KG1 (cell line): ENCODE results near the gene TMEM141.
"Not testable (repeated sequence)": the region's sequence is repeated elsewhere in the genome, so short reads cannot be mapped to it uniquely, and the experiment has no call there.

Source experiments
- DNase-seq: peaks from one replicate; lab custom pipeline; 2025; lab: John Stamatoyannopoulos, UW

TMEM141 gene

DNA sequence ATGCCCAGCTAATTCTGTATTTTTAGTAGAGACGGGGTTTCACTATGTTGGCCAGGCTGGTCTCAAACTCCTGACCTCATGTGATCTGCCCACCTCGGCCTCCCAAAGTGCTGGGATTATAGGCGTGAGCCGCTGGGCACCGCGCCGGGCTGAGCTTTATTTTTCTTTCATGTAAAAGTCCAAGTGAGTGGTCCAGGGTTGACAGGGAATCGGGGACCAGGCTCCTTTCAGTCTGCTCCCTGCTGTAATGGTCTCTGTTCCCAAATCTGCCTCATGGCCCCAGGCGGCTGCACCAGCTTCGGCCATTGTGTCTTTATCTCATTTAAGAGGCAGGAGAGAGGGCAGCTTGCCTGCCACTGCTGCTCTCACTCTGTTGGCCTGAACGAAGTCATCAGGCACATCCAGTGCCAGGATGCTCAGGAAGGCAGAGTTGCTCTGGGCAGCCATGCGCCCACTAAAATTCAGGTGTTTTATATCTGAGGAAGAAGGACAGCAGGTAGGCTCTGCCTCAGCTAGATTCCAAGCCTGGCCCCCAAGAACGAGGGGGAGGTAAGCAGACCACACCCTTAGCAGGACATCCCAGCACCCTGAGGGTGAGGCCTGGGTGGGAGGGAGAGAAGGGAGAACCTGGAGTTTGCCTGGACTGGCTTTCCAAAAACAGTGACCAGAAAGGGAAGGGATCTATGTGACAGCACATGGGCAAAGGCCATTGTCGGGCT is 3.3 kb downstream of the TMEM141 start:
- DNase-seq = no peak

DNA sequence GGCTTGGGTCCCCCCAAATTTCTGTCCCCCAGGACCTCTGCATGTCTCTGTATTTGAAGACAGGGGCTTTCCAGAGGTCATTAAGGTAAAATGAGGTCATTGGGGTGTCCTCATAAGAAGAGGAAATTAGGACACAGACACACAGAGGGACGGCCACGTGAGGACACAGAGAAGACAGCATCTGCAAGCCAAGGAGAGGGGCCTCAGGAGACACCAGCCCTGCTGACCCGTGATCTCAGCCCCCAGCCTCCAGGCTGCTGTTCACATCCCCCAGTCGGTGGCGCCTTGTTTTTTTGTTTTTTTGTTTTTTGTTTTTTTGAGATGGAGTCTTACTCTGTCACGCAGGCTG is 3.8 kb downstream of the TMEM141 start:
- no peak for DNase-seq

DNA sequence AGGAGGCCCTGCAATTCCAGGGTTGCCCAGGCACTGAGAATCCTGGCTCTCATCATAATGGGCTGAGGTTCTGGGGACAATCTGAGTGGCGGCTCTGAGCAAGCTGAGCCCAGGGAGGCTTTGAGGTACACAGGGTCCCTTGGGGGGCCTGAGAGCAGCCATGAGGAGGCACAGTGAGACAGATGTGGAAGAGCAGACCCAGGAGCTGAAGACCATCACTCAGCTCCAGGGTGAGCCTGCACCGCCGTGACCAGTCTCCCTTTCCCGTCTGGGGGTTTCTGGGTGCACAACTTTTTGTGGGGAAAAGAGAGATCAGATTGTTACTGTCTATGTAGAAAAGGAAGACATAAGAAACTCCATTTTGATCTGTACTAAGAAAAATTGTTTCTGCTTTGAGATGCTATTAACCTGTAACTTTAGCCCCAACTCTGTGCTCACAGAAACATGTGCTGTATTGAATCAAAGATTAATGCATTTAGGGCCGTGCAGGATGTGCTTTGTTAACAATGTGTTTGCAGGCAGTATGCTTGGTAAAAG is 5.2 kb downstream of the TMEM141 start, which contains the start of gene CCDC183:
Gene CCDC183, plus strand, starts transcription at position 101 of the 537 bp plus-strand sequence. Its CDS starts 60 bp downstream, at position 161.
- no peak for DNase-seq

DNA sequence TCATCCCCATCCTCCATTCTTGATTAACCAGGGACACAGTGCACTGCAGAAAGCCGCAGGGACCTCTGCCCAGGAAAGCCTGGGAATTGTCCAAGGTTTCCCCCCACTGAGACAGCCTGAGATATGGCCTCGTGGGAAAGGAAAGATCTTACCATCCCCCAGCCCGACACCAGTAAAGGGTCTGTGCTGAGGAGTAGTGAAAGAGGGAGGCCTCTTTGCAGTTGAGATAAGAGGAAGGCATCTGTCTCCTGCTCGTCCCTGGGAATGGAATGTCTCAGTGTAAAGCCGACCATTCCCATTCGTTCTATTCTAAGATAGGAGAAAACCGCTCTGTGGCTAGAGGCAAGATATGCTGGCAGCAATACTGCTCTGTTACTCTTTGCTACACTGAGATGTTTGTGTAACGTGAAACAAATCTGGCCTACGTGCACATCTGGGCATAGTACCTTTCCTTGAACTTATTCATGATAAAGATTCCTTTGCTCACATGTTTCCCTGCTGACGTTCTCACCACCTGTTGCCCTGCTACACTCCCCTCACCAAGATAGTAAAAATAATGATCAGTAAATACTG is 5.7 kb downstream of the TMEM141 start:
- not testable (repeated sequence) for DNase-seq

- DNase-seq = no peak
These were observed 7.5 kb downstream of the TMEM141 start for GRCh38 chr9:136798708-136799078.

DNA sequence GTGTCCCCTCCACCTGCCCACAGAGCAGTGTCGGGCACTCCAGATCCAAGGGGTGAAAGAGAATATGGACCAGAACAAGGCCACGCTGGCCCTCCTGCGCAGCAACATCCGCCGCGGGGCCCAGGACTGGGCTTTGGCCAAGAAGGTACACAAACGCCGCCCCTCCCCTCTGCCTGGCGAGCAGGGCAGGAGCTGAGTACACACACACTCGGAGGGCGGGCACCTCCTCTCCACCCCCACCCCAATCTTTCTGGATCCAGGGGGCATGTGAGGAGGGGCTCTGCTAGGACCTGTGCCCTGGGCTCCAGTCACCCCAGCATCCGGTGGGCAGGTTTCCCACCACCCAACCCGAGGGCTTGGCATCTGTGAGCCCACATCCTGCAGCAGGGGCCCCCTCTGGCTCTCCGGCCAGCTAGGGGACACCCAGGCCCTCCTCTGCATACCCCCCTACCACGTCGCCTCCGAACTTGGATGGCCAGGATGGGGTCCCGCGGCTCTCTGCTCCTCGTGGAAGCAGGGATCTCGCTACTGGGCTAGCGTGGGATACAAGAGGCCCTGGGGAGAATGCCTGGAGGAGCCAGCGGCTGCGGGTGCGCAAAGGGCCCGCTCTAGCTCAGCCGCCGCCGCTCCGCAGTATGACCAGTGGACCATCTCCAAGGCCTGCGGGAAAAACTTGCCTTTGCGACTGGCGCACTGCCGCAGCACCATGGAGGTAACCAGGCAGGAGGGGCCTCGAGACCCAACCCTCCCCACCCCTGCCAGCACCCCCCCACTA is 8.1 kb downstream of the TMEM141 start:
- DNase-seq = no peak

DNA sequence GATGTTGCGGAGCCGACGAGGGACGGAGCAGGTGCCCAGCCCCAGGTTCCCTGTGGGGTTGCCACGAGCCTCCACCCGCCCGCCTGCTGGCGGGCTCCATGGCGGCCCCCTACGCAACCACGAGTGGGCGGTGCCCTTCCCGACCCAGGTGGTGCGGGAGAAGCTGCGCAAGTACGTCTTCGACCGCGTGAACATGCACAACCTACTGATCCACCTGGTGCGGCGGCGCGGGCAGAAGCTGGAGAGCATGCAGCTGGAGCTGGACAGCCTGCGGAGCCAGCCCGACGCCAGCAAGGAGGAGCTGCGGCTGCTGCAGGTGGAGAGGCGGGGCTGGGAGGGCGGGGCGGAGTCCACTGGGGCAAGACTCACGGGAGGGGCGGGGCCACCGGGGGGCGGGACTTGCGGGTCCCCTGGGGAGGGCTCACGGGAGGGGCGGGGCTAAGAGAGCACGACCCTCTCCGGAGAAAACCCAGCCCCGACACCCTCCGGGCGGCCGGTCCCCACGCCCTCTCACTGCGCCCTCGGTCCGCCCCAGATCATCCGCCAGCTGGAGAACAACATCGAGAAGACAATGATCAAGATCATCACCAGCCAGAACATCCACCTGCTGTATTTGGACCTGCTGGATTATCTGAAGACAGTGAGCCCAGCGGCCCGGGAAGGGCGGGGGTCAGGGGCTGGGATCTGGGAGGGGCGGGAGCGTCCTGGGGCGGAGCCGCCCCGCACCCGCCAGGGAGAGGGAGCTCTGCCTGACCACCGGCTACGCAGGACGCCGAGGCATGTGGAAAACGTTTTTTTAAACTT is 8.9 kb downstream of the TMEM141 start:
- DNase-seq = no peak

DNA sequence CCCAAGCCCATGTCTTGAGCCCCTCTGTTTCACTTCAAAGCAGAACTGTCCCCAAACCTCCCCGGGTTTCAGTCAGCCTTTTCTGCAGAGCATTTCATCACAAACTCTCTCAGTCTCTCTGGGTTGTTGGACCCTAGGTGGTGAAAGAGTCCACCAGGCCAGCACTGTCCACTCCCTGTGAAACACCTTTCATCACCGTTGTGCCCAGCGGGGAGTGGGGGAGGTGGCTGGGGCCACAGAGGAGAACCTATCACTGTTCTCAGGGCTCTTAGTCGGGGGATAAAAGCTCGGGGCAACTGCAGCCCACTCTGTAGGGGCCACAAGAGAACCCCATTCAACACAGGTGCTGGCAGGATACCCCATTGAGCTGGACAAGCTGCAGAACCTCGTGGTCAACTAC is 11.2 kb downstream of the TMEM141 start:
- DNase-seq = no peak

DNA sequence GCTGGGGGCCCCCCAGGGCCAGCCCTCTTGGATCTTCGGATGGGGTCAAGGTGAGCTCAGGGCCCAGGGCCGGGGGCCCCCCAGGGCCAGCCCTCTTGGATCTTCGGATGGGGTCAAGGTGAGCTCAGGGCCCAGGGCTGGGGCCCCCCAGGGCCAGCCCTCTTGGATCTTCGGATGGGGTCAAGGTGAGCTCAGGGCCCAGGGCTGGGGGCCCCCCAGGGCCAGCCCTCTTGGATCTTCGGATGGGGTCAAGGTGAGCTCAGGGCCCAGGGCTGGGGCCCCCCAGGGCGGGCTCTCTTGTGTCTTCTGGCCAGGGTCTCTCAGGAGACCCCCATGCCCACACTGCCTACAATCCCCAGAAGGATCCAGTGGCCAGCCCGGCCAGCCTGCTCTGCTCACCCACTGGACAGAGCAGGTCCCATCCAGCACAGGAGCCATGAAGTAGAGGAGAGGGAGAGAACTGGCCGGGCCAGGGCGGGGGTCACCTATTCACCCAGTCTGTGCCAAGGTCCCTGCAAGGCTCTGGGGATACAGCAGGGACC is 11.9 kb downstream of the TMEM141 start:
- DNase-seq = not testable (repeated sequence)

DNA sequence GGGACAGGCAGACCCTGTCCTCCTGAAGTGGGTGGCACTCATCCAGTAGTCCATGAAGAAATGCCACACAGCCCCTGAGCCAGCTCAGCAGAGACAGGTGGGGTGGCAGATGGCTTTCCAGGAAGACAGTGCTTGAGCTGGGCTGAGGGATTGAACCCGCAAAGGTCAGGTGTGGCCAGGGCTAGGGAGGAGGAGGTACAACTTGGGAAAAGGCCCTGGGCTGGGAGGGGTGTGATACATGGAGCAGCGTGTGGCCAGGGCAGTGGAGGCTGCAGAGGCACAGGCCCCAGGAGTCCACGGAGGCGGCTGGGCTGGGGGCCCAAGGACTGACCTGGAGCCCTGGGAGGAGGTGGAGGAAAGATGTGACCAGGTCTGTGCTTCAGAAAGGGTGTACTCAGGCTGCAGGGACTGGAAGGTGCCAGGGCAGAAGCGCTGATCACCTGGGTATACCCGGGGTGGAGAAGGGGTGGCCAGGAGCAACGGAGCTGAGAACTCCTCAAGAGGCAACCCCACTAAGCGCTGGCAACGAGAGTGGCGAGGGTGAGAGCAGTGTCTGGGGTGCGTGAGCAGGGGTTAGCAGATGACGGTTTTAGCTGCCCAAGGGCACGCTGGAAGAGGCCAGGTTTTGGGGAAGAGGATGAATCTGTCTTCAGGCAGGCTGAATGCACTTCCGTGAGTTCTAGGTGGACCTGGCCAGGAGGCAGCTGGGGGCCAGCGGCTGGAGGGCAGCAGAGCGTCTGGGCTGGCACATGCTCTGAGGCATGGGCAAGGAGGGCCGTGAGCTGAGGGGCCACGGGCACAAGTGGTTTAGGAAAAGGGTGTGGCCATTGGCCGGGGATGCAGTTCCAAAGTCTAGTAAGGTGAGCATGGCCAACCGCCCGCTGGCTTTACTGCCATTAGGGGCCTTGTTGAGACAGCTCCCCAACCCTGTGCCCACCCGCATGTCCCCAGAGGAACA is 12.7 kb downstream of the TMEM141 start:
- no peak for DNase-seq

DNA sequence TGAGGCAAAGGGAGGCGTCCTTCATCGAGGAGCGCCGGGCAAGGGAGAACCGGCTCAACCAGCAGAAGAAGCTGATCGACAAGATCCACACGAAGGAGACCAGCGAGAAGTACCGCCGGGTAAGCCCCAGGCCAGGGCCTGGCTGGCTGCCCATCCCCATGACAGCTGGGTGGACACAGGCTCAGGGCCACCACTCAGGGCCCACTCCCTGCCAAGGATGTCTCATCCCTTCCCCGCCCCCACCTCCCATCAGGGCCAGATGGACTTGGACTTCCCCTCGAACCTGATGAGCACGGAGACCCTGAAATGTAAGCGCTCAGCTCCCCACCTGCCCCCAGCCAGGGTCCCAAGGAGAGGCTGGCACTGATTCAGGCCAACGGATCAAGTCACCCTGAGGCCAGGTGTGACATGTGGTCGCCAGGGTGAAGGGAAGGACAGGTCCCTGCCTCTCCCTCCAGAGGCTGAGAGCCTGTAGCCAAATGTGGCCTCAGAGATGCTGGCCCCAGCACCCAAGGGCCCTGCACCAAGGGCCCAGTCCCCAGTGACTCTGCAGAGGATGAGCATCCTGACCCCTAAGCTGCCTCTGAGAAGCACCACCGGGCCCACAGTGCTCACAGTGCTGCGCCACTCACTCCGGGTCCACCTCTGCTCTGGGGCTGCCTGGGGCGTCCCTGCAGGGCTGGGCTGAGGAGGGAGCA is 13.5 kb downstream of the TMEM141 start:
- no peak for DNase-seq

DNA sequence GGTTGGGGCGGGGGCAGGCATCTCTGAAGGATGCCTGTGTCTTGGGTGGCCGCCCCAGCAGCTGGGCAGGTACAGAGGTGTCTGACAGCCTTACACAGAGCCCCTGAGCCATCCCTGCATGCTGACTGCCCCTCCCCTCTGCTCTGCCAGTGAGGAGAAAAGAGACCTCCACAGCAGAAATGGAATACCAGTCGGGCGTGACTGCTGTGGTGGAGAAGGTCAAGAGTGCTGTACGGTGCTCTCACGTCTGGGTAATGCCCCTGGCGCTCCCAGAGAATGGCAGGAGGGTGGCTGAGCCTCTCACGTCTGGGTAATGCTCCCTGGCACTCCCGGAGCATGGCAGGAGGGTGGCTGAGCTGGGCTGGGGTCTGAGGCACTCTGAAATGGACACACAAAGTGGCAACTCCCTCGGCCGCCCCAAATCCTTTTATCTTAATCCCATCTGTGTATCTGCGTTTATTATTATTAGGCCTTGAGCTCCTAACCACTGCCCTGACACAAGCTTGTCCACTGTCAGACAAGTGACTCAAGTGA is 14.1 kb downstream of the TMEM141 start:
- no peak for DNase-seq

GRCh38 chr9:136806067-136806466 is 14.9 kb downstream of the TMEM141 start:
- no peak for DNase-seq

- no peak for DNase-seq
These were observed 15.6 kb downstream of the TMEM141 start for GRCh38 chr9:136806631-136807201.

DNA sequence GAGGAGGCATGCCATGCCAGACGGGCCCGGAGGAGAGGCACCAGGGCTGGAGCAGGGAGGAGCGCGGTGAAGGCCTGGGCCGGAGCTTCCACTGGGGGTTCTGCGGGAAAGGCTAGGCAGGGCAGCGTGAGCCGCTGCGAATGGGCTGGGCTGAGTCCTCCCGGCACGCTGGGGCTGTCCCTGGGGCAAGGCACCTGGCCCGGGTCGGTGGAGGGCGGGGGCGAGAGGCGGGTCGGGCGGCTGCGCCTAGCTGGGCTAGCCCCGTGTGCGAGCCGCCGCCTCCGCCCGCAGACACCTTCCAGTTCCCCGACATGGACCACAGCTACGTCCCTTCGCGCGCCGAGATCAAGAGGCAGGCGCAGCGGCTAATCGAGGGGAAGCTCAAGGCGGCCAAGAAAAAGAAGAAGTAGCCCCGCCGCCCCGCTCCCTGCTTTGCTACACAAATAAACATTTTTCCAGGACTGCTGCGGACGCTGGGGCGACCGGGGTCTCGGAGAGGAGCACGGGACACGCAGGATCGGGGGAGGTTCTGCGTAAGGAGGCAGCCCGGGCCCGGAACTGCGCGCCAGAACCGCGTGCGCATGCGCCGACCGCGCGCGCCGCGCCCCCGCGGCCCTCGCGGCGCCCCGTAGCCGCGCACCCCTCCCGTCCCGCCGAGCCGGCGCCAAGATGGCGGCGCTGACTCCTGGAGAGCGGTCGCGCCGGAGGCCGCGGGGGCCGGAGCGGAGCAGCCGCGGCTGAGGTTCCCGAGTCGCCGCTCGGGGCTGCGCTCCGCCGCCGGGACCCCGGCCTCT is 16.3 kb downstream of the TMEM141 start, which contains the start of gene RABL6:
Gene RABL6, plus strand, starts transcription at position 668 of the 794 bp plus-strand sequence. CDS start 249 bp downstream, outside the sequence.
- DNase-seq = peak; percentile 83

DNA sequence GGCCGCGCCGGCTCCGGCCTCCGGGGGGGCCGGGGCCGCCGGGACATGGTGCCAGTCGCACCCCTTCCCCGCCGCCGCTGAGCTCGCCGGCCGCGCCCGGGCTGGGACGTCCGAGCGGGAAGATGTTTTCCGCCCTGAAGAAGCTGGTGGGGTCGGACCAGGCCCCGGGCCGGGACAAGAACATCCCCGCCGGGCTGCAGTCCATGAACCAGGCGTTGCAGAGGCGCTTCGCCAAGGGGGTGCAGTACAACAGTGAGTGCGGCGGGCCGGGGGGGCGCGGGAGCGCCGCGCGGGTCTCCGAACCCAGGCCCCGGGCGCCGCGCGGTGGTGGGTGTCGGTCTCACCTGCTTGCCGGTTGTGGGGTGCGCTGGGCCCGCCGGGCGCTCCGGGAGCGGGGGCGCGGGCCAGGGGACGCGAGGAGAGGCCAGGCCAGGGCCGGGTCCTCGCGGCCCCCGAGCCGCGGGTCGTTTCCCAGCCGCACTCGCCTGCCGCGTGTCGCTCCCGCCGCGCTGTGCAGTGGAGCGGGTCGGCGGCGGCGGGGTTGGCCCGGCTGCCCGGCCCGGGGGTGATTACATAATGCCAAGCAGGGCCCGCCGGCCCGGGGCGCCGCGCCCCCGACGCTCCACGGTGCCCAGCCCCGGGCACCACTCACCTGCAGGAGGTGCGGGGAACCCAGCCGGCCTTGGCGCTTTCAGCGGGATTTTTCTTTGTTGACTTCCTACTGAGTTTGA is 17.1 kb downstream of the TMEM141 start:
- no peak for DNase-seq

- DNase-seq = no peak
These were observed 17.6 kb downstream of the TMEM141 start for GRCh38 chr9:136808806-136809158.
